Glutamatergic neuron (in vitro differentiated cells): Measurements from ENCODE around the gene SAMMSON. TPM values are rescaled to one million over a fixed set of nuclear protein-coding genes. Genes with fewer than 3 reads are reported as not detected.

Experiments used
- DNase-seq: peaks from one replicate; pipeline ENCODE4 v3.0.0; 2022
- H3K27ac Mint-ChIP-seq: one replicate; pipeline ENCODE4 v1.8.0; 2020; ENCODE audit warnings: mild to moderate bottlenecking, mixed read lengths, inconsistent platforms; ENCODE audit not compliant: unreplicated experiment
- H3K27me3 Mint-ChIP-seq: one replicate; pipeline ENCODE4 v1.8.0; 2020; ENCODE audit warnings: mild to moderate bottlenecking, moderate library complexity, mixed read lengths, inconsistent platforms; ENCODE audit not compliant: unreplicated experiment
- H3K36me3 Mint-ChIP-seq: one replicate; pipeline ENCODE4 v1.8.0; 2020; ENCODE audit warnings: mild to moderate bottlenecking, mixed read lengths, inconsistent platforms; ENCODE audit not compliant: unreplicated experiment
- H3K4me1 Mint-ChIP-seq: one replicate; pipeline ENCODE4 v1.8.0; 2020; ENCODE audit warnings: mild to moderate bottlenecking, low read depth, mixed read lengths, inconsistent platforms; ENCODE audit not compliant: unreplicated experiment
- H3K4me3 Mint-ChIP-seq: one replicate; pipeline ENCODE4 v1.8.0; 2020; ENCODE audit warnings: mild to moderate bottlenecking, mixed read lengths, inconsistent platforms; ENCODE audit not compliant: unreplicated experiment
- H3K9me3 Mint-ChIP-seq: one replicate; pipeline ENCODE4 v1.8.0; 2020; ENCODE audit warnings: mild to moderate bottlenecking, moderate library complexity, mixed read lengths, inconsistent platforms; ENCODE audit not compliant: unreplicated experiment
- CTCF ChIP-seq: fragments of 200-600 bp; sonication (generic); IDR thresholded peaks from one replicate; pipeline ENCODE4 v1.5.0; 2021; ENCODE audit not compliant: partially characterized antibody, unreplicated experiment
- total RNA-seq: library from RNA; stranded (reverse); fragmentation: NEBNext Ultra II Directional; extraction: Animal tissue kit (Norgen Biotek cat#: 25700); gene quantifications from one replicate; pipeline ENCODE4 v1.2.1, GENCODE V29; 2021; ENCODE audit not compliant: unreplicated experiment

The SAMMSON gene
- total RNA-seq, 1 donor from 2014 or later = not detected

DNA sequence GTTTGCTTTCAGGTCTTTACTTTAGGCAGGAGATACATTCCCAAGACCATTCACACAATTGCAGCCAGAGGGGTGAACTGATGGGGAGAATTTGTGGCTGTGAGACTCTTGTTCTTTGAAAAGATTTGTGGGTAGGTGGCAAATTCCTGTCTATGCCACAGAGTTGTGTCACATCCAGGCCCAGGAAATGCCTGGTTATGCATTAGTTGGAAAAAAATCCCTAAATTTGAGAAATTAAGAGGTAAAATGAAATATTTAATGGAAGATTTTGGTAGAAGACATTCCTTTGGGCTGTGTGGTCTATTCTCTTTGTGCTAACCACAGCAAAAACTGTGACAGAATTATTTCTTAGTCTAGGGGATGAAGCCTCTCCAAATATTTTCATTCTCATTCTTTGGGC, 28.8 kb downstream of the SAMMSON start:
- Mint-ChIP-seq H3K9me3 (no peaks in the 10 kb centered on the region), H3K27ac (no peak overlapping the region), H3K4me3 (no peak overlapping the region), H3K36me3 (no peaks in the 10 kb centered on the region), H3K27me3 (no peaks in the 10 kb centered on the region), H3K4me1 (no peaks in the 10 kb centered on the region)
- TF ChIP-seq CTCF = no peak
- no peak for DNase-seq

- H3K9me3 Mint-ChIP-seq = no peaks in the 10 kb centered on the region
- H3K4me1 Mint-ChIP-seq = peaks cover 4% of the 10 kb centered on the region
Measured at GRCh38 chr3:70038693-70039092, 39.2 kb downstream of the SAMMSON start.

GRCh38 chr3:70040386-70040785, 40.9 kb downstream of the SAMMSON start:
- no peak overlapping the region for H3K4me3 Mint-ChIP-seq
- no peaks in the 10 kb centered on the region for H3K27me3 Mint-ChIP-seq
- no peak overlapping the region for H3K27ac Mint-ChIP-seq
- no peaks in the 10 kb centered on the region for H3K36me3 Mint-ChIP-seq
- no peak for DNase-seq
- H3K4me1 Mint-ChIP-seq = peaks cover 11% of the 10 kb centered on the region
- no peak for TF ChIP-seq CTCF
- no peaks in the 10 kb centered on the region for H3K9me3 Mint-ChIP-seq

More at GRCh38 chr3:70038693-70039092, 39.2 kb downstream of the SAMMSON start:
- DNase-seq = no peak
- Mint-ChIP-seq H3K4me3 (no peak overlapping the region), H3K36me3 (no peaks in the 10 kb centered on the region), H3K27me3 (no peaks in the 10 kb centered on the region), H3K27ac (no peak overlapping the region)
- TF ChIP-seq CTCF = no peak

GRCh38 chr3:70042641-70043040, 43.1 kb downstream of the SAMMSON start:
- Mint-ChIP-seq H3K36me3 (no peaks in the 10 kb centered on the region), H3K9me3 (no peaks in the 10 kb centered on the region), H3K27ac (no peak overlapping the region), H3K4me3 (no peak overlapping the region), H3K27me3 (no peaks in the 10 kb centered on the region), H3K4me1 (peaks cover 13% of the 10 kb centered on the region)
- no peak for DNase-seq
- TF ChIP-seq CTCF = no peak

DNA sequence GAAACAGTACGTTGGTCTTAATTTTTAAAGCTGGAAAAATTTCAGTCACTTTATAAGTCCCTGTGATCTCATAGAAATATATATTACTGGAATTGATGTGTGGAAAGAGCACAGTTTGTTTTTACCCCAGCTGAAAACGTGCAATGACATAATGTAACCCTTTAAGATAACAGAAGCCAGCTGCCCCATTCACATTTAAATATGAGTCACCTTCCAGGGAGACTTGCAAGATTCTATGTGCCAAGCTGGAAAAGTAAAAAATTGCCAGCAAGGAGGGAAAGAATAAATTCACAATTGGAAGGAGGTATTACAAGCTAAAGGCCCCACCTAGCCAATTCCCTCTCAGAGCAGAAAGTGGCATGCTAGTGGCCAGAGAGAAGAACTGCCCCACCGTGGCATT, 50.2 kb downstream of the SAMMSON start:
- Mint-ChIP-seq H3K4me1 (peaks cover 3% of the 10 kb centered on the region), H3K4me3 (no peak overlapping the region), H3K27me3 (no peaks in the 10 kb centered on the region), H3K27ac (no peak overlapping the region), H3K9me3 (no peaks in the 10 kb centered on the region), H3K36me3 (no peaks in the 10 kb centered on the region)
- TF ChIP-seq CTCF = no peak
- no peak for DNase-seq
